ENCODE data around the gene STXBP4.
A peak's percentile ranks its signal among the peaks of the same experiment; 100 is the strongest.

The STXBP4 gene

DNA sequence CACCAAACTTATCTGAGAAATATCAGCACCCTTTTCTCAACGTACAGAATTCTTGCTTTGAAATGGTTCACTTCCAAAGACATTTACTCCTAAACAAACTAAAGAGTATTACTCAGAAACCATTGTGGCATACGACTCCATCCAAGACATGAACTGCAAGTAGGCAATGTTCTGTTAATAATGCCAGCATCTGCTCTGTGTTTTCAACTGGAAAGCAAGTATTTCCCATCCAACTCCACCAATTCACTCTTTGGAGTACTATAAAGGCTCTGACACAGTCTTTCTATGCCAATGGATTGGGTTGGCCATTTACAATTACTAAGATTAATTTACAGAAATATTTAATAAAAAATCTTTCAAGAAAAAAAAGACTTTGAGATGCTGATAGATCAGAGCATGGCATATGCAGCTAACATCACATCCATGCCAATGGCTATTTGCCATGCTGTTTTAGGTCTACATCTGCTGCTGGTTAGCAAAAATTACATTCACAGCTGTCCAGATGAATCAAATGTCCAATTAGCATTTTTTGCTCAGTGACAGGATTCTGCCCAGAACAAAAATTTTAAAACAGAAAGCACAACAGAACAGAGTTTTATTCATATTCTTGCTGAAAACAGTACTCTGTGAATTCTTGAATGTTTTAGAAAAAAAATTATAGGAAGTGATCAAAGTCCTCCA lies 230.3 kb downstream of the STXBP4 start:
- intact Hi-C loops (cut with DNase I), result no loop called here
- no peak for DNase-seq

DNA sequence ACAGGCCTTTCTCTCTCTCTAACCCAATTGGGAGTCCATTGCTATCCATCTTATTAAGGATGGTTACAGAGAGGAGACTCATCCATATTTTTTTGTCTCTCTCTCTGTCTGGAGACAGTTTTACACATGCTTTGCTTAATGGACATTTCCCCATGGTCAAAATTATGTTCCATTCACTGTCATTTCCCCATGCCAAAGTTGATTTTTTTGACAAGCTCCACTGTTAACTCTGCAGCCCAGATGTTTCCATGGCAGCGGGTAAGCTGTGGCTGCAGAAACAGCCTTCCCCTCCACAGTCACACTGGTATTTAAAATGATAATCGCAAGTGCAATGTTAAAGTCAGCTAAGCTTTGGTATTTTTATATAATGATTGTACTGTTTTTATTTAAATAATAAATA lies 232.3 kb downstream of the STXBP4 start:
- no peak for DNase-seq
- intact Hi-C loops (cut with DNase I), result no loop called here

DNA sequence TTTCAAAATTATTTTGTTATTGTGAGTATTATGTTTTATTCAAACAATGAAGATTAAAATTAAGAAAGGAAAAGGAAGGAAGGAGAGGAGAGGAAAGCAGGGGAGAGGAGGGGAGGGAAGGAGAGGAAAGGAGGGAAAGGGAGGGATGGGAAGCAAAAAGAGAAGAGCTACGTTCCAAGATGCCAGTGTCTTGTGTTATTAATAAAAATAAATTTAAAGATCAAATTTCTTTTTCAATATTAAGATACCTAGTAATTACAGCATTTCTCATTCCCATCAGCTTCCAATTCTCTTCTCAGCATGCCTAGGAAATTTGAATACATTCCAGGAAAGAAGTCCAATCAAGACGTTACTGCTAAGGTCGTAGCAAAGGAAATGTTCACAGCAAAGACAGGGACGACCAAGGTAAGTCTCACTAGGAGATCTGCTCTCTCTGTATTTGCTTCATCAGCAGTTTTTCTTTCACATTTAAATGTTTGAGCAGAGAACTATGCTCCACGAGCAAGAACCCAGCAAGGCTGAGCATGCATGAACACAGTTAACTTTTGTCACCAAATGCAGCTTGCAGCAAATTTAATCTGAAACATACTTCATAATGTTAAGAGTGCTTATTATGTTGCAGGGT lies 232.9 kb downstream of the STXBP4 start:
- intact Hi-C loops (cut with DNase I), result no loop called here
- no peak for DNase-seq

DNA sequence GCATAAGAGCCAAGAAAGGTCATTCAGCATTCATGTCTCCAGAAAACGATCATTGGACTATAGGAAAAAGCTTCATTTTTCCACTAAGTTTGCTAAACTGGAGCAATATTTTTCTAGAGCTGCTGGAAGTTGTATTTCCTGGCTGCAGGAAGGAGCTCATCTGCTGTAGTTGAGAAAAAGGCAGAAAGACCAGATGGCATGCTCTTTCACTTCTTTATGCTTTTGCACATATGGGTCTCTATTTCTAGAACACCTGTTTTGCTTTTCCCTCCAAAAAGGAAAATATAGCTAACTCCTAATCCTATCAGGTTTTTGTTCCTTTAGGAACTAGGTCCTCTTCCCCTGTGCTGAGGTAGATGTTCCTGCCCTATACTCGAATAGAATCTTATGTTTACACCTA lies 234.3 kb downstream of the STXBP4 start:
- intact Hi-C loops (cut with DNase I), result no loop called here
- no peak for DNase-seq

DNA sequence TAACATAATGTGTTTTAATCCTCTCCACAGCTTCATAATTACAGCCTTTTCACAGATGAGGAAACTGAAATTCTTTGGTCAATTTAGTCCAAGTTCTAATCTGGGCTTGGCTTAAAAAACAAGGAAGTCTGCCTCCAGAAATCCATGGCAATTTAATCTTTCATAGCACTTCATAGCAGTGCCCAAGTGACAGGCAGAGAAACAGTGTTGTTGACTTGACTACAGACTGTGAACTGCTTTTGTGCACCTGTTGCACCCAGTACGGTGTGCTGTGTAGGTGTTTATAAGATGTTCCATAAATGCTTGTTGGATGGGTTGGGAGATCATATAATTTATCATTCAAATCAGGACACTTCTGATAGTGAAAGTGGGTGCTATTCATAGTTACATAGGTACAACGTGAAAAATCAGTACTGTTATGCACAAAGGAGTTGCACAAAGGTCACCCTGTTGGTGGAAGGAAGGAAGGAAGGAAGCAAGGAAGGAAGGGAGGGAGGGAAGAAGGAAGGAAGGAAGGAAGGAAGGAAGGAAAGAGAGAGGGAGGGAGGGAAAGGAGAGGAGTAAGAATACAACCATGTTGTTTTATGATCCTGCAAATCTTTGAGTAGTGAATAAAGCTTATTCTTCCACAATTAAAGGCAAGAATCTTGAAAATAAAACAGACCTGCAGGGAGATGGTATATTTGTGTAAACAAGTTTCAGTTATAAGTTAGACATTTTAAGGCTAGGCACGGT lies 239.7 kb downstream of the STXBP4 start:
- intact Hi-C loops (cut with DNase I), result no loop called here
- no peak for DNase-seq

DNA sequence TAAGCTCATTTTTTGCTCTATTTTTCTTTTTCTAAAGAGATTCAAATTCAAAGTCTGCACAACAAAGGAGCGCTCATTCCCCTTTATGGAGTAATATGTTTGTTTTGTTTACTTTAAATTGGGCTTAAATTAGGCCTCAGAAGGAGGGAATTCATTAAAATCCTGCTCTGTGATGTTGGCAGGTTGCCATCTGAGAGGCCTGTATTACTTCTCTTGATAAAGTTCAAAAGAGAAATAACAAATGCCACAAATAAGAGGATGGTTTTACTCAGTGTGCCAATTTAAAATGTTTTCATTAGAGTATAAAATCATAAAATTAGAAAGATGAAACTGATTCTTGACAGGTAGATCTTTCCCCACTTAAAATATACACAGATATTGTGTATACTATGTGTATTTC lies 241.7 kb downstream of the STXBP4 start:
- intact Hi-C loops (cut with DNase I), result no loop called here
- peak in 3 of 42 donors; percentile 5 to 46 (median 7) for DNase-seq

DNA sequence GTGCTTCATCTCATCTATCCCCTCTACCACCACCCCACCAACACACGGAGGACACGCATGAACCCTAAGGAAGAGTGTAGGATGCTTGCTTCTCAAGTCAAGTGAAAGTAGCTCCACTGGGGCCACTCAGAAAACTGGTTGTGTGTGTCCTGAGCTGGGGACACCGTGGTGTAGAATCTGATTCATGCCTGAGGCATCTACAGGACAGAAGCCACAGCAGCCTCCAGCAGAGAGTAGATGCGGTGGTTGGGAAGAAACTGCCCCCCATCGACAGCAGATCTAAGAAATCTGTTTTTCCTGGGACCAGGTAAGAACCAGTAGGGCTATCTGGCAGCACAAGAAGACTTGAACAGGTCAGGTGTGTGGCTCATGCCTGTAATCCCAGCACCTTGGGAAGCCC lies 244.3 kb downstream of the STXBP4 start:
- no peak for DNase-seq
- intact Hi-C loops (cut with DNase I), result no loop called here

DNA sequence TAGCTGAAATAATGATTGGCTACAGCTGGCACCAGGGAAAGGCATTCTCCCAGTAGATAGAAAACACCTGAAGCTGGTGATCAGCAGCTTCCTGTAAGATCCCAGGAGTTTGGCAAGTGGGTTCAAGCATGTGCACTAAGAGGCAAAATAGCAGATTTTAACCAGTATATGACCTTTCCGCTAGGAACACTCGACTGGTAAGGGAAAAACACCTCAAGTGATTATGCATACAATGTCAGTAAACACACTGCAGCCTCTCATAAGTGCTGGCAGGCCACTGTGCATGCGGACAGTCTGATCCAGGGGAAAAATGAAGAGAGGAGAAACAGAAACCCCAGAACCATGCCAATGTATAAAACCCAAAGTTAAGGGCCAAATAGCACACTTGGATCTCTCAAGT lies 247.1 kb downstream of the STXBP4 start:
- intact Hi-C loops (cut with DNase I), result no loop called here
- no peak for DNase-seq

DNA sequence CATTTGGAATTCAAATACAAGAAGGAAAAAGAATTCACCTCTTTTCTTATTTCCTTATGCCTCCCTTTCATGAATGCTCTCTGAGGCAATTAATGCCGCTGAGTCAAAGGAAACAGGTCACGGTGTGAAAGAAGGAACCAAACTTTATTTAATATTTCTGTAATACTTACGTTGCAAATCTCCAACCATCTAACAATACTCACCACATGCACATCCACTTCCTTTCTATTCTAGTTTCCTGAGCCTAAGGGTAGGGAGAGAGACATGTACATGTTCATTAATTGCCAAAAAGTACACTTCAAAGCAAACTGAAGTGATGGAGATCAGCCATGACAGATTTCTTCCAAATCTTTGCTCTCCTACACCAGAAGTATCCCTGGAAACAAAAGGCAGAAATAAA lies 248.3 kb downstream of the STXBP4 start:
- DNase-seq, result no peak
- intact Hi-C loops (cut with DNase I), result no loop called here

DNA sequence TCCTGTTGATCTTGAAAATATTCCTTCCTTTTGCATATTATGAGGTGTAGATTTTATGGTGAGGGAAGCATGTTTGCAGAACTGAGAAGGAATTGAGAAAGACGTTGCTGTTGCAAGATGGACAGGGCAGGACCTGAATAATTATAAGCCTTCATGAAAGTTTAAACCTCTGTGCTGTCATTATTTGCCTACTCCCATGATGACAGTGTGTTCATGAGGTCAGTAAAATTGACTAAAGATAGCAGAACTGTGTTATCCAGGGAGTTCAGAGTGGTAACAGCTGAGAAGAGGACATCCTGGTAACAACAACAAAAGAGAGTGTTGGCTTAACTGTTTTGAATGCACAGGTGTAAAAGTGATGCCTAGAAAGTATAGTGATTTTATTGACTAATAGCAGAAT lies 250.9 kb downstream of the STXBP4 start:
- intact Hi-C loops (cut with DNase I), result no loop called here
- DNase-seq, result no peak

DNA sequence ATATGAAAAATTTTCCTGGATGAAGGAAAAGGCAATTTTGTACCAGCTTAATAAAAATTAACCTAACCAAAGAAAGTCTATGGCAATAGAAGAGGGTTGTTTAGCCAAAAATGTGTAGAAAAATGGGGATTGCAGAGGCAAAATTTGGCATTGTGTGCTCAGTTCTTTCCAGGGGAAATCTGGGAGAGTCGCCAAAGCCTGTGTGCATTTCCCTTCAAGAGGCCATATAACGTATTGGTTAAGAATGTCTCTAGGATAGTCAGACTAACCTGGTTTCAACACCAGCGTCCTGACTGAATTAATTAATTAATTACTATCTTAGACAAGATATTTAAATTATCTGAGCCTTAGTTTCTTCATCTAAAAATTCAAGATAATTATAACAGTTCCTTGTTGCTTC lies 251.4 kb downstream of the STXBP4 start:
- intact Hi-C loops (cut with DNase I), result no loop called here
- DNase-seq, result no peak

Measured in head of caudate nucleus (tissue), 42 donors.